NT2/D1 (cell line): Measurements from ENCODE around the gene AGAP9.

ENCODE experiments used
- DNase-seq: peaks from one replicate; pipeline ENCODE4 v3.0.0-alpha.2; 2011; ENCODE audit warnings: low read depth, low spot score
- H3K27me3 ChIP-seq: 2 replicates; pipeline ENCODE4 v1.6.0; 2011; ENCODE audit warnings: mild to moderate bottlenecking; ENCODE audit not compliant: insufficient read length, insufficient read depth
- H3K36me3 ChIP-seq: 2 replicates; pipeline ENCODE4 v1.6.1; 2011; ENCODE audit warnings: mild to moderate bottlenecking, low read length, mixed read lengths; ENCODE audit not compliant: insufficient read depth, insufficient read length
- H3K4me1 ChIP-seq: 2 replicates; pipeline ENCODE4 v1.5.1; 2011; ENCODE audit not compliant: insufficient read depth, insufficient read length
- H3K4me3 ChIP-seq: 2 replicates; pipeline ENCODE4 v1.5.1; 2011; ENCODE audit warnings: low read depth; ENCODE audit not compliant: insufficient read length
- H3K9ac ChIP-seq: 2 replicates; pipeline ENCODE4 v1.6.0; 2011; ENCODE audit warnings: low read depth; ENCODE audit not compliant: insufficient read length
- H3K9me3 ChIP-seq: 2 replicates; pipeline ENCODE4 v1.5.1; 2011; ENCODE audit warnings: mild to moderate bottlenecking, low read length; ENCODE audit not compliant: insufficient read depth
- SUZ12 ChIP-seq: IDR thresholded peaks from 2 replicates; pipeline ENCODE4 v1.6.1; 2011; ENCODE audit not compliant: insufficient read length, insufficient read depth; ENCODE audit errors: extremely low read depth
- YY1 ChIP-seq: IDR thresholded peaks from 2 replicates; pipeline ENCODE4 v1.6.1; 2011; ENCODE audit not compliant: insufficient read length, insufficient read depth
- ZNF274 ChIP-seq: IDR thresholded peaks from 2 replicates; pipeline ENCODE4 v1.6.1; 2011; ENCODE audit warnings: mild to moderate bottlenecking, low read depth, low read length

Gene AGAP9

GRCh38 chr10:47452495-47453140 lies 70.8 kb downstream of the AGAP9 start:
- Histone ChIP-seq H3K4me3 (no peak overlapping the region), H3K4me1 (peaks cover 9% of the 10 kb centered on the region), H3K9ac (no peak overlapping the region), H3K27me3 (no peaks in the 10 kb centered on the region), H3K36me3 (no peaks in the 10 kb centered on the region), H3K9me3 (no peaks in the 10 kb centered on the region)
- no peak for TF ChIP-seq ZNF274
- no peak for TF ChIP-seq YY1
- no peak for TF ChIP-seq SUZ12
- no peak for DNase-seq

GRCh38 chr10:47451998-47452494 lies 71.4 kb downstream of the AGAP9 start:
- no peaks in the 10 kb centered on the region for H3K27me3 ChIP-seq
- no peaks in the 10 kb centered on the region for H3K9me3 ChIP-seq
- no peak overlapping the region for H3K9ac ChIP-seq
- no peak overlapping the region for H3K4me3 ChIP-seq
- TF ChIP-seq YY1 (no peak), SUZ12 (no peak), ZNF274 (no peak)
- no peak for DNase-seq
- no peaks in the 10 kb centered on the region for H3K36me3 ChIP-seq
- H3K4me1 ChIP-seq: peaks cover 9% of the 10 kb centered on the region
